GM23338 (cell line): ENCODE data around the gene RPS6KA5. TPM values are rescaled to one million over a fixed set of nuclear protein-coding genes. Genes with fewer than 3 reads are reported as not detected.

ENCODE experiments used
- ATAC-seq: fragments of 200-7000 bp; cut with Tn5 transposase; 3 replicates; pipeline ENCODE4 v1.9.1; 2020
- DNase-seq: peaks from one replicate; pipeline ENCODE4 v3.0.0-alpha.2; 2015; ENCODE audit warnings: low spot score
- H2AFZ ChIP-seq: fragments of 200-600 bp; sonication (generic); 2 replicates; pipeline ENCODE4 v1.8.0; 2016; ENCODE audit warnings: antibody characterized with exemption, mild to moderate bottlenecking, moderate library complexity
- H3F3A ChIP-seq: fragments of 200-600 bp; sonication (generic); replicated peaks from 2 replicates; pipeline ENCODE4 v1.8.0; 2017; ENCODE audit warnings: antibody characterized with exemption, mixed run types, low read depth
- H3K27ac ChIP-seq: fragments of 200-600 bp; sonication (generic); 2 replicates; pipeline ENCODE4 v1.6.1; 2016; ENCODE audit warnings: low read depth
- H3K27me3 ChIP-seq: fragments of 200-600 bp; sonication (generic); 2 replicates; pipeline ENCODE4 v1.8.0; 2016; ENCODE audit warnings: mild to moderate bottlenecking, mixed run types, moderate library complexity; ENCODE audit not compliant: insufficient read depth
- H3K36me3 ChIP-seq: fragments of 200-600 bp; sonication (generic); 2 replicates; pipeline ENCODE4 v1.8.0; 2016; ENCODE audit warnings: mild to moderate bottlenecking; ENCODE audit not compliant: insufficient read depth
- H3K4me1 ChIP-seq: fragments of 200-600 bp; sonication (generic); 2 replicates; pipeline ENCODE4 v1.8.0; 2016; ENCODE audit warnings: mild to moderate bottlenecking, moderate library complexity; ENCODE audit not compliant: insufficient read depth
- H3K4me2 ChIP-seq: fragments of 200-600 bp; sonication (generic); 2 replicates; pipeline ENCODE4 v1.7.1; 2017; ENCODE audit warnings: mixed run types
- H3K4me3 ChIP-seq: fragments of 200-600 bp; sonication (generic); 2 replicates; pipeline ENCODE4 v1.6.1; 2016; ENCODE audit warnings: mixed run types
- H3K79me2 ChIP-seq: fragments of 200-600 bp; sonication (generic); replicated peaks from 2 replicates; pipeline ENCODE4 v1.8.0; 2017; ENCODE audit warnings: mild to moderate bottlenecking; ENCODE audit not compliant: insufficient read depth
- H3K9me2 ChIP-seq: fragments of 200-600 bp; sonication (generic); 2 replicates; pipeline ENCODE4 v1.8.0; 2017; ENCODE audit not compliant: insufficient read depth
- H4K20me1 ChIP-seq: fragments of 200-600 bp; sonication (generic); replicated peaks from 2 replicates; pipeline ENCODE4 v1.8.0; 2017; ENCODE audit warnings: mild to moderate bottlenecking; ENCODE audit not compliant: insufficient read depth
- H3K27ac Mint-ChIP-seq: 2 replicates; pipeline ENCODE4 v1.8.0; 2020; ENCODE audit warnings: inconsistent platforms, mild to moderate bottlenecking, moderate library complexity, mixed read lengths
- H3K27me3 Mint-ChIP-seq: 3 replicates; pipeline ENCODE4 v1.8.0; 2022; ENCODE audit warnings: low read depth, mild to moderate bottlenecking, moderate library complexity, mixed read lengths, inconsistent platforms; ENCODE audit not compliant: insufficient read depth, poor library complexity
- H3K36me3 Mint-ChIP-seq: 3 replicates; pipeline ENCODE4 v1.8.0; 2021; ENCODE audit warnings: low read depth, mild to moderate bottlenecking, inconsistent platforms, moderate library complexity, mixed read lengths
- H3K4me1 Mint-ChIP-seq: 3 replicates; pipeline ENCODE4 v1.8.0; 2020; ENCODE audit warnings: mild to moderate bottlenecking, inconsistent platforms, mixed read lengths
- H3K4me3 Mint-ChIP-seq: 3 replicates; pipeline ENCODE4 v1.8.0; 2021; ENCODE audit warnings: moderate library complexity, mild to moderate bottlenecking, inconsistent platforms, mixed read lengths
- H3K9me3 Mint-ChIP-seq: 3 replicates; pipeline ENCODE4 v1.8.0; 2020; ENCODE audit warnings: moderate library complexity, mild to moderate bottlenecking, inconsistent platforms, mixed read lengths
- CREB1 ChIP-seq: fragments of 250-450 bp; sonication (Bioruptor Pico); IDR thresholded peaks from 2 replicates; pipeline ENCODE4 v1.5.0; 2020; ENCODE audit warnings: low read depth, mild to moderate bottlenecking, moderate library complexity
- ETS1 ChIP-seq: IDR thresholded peaks from 2 replicates; pipeline ENCODE4 v1.6.1; 2016; ENCODE audit warnings: antibody characterized with exemption
- EZH2phosphoT487 ChIP-seq: fragments of 200-600 bp; sonication (generic); IDR thresholded peaks from one replicate; pipeline ENCODE4 v1.8.1; 2018; ENCODE audit warnings: antibody characterized with exemption; ENCODE audit not compliant: unreplicated experiment
- JUNB ChIP-seq: IDR thresholded peaks from one replicate; pipeline ENCODE4 v1.6.1; 2016; ENCODE audit warnings: antibody characterized with exemption; ENCODE audit not compliant: unreplicated experiment
- NANOG ChIP-seq: IDR thresholded peaks from 2 replicates; pipeline ENCODE4 v1.6.1; 2016; ENCODE audit warnings: antibody characterized with exemption, borderline replicate concordance
- ZNF462 ChIP-seq: fragments of 250-450 bp; sonication (Bioruptor Pico); IDR thresholded peaks from 2 replicates; pipeline ENCODE4 v1.5.0; 2020; ENCODE audit warnings: mild to moderate bottlenecking, moderate library complexity
- polyA plus RNA-seq: library from polyadenylated mRNA; unstranded; fragments of >200 nt; fragmentation: Nextera tagmentation; extraction: Ambion mirVana; gene quantifications from 2 replicates; pipeline ENCODE4 v1.2.1, GENCODE V29; 2016
- total RNA-seq: library from RNA; depleted of rRNA; stranded (reverse); fragments of >200 nt; shearing (Covaris generic); gene quantifications from 2 replicates; pipeline ENCODE4 v1.2.3, GENCODE V29; 2014

Gene RPS6KA5
- total and polyA plus RNA-seq, 2 experiments from 2014 or later = 2.1 to 2.4 TPM

GRCh38 chr14:90960818-90961217 is 99.6 kb downstream of the RPS6KA5 start (continued):
- TF ChIP-seq ZNF462 (CRISPR knock-in tag) = no peak
- TF ChIP-seq ETS1 = no peak
- TF ChIP-seq JUNB = no peak
- no peak for TF ChIP-seq NANOG

- H3K4me1 Mint-ChIP-seq = no peaks in the 10 kb centered on the region
- Histone ChIP-seq H4K20me1 (no peaks in the 10 kb centered on the region), H3K9me2 (no peaks in the 10 kb centered on the region), H3K4me2 (no peak overlapping the region), H3K79me2 (no peaks in the 10 kb centered on the region), H3K4me3 (no peak overlapping the region), H3K27me3 (no peaks in the 10 kb centered on the region), H3K27ac (no peak overlapping the region), H3F3A (no peaks in the 10 kb centered on the region), H3K36me3 (no peaks in the 10 kb centered on the region), H3K4me1 (no peaks in the 10 kb centered on the region), H2AFZ (no peak overlapping the region)
- peaks cover 4% of the 10 kb centered on the region; the same call in 1 of the 3 replicates for H3K36me3 Mint-ChIP-seq
- no peak overlapping the region for H3K4me3 Mint-ChIP-seq
- DNase-seq = no peak
- TF ChIP-seq EZH2phosphoT487 = no peak
- TF ChIP-seq CREB1 (CRISPR knock-in tag) = no peak
- no peak for ATAC-seq
- H3K27ac Mint-ChIP-seq = no peak overlapping the region
- no peaks in the 10 kb centered on the region for H3K27me3 Mint-ChIP-seq
- H3K9me3 Mint-ChIP-seq = peaks cover 17% of the 10 kb centered on the region; the same call in 2 of the 3 replicates
Observed at GRCh38 chr14:90959344-90959743, 101.1 kb downstream of the RPS6KA5 start.
